Spleen (tissue), 11 donors: ENCODE measurements around the gene ZNF618. TPM values are rescaled to one million over a fixed set of nuclear protein-coding genes. Genes with fewer than 3 reads are reported as not detected.

ENCODE experiments used
- DNase-seq: peaks from one replicate; pipeline ENCODE4 v3.0.0-alpha.2; 2020
- H3K27ac ChIP-seq, 8 donors: fragments of 200-600 bp; sonication (generic) in 7 of 8; 1 replicate in 4 of 8; 2 replicates in 4 of 8; pipeline versions ENCODE4 v1.5.0 to v1.8.0; 2016 to 2021; ENCODE audit warnings: inconsistent platforms in 4 of 8, mild to moderate bottlenecking in 4 of 8, moderate library complexity in 1 of 8
- H3K27me3 ChIP-seq, 7 donors: fragments of 200-600 bp; sonication (generic) in 6 of 7; replicated peaks in 1 of 7; 1 replicate in 4 of 7; 2 replicates in 3 of 7; pipeline versions ENCODE4 v1.5.0 to v1.8.0; 2016 to 2021; ENCODE audit warnings: inconsistent platforms in 3 of 7, mild to moderate bottlenecking in 1 of 7
- H3K36me3 ChIP-seq, 6 donors: fragments of 200-600 bp; sonication (generic) in 5 of 6; 1 replicate in 4 of 6; 2 replicates in 2 of 6; pipeline versions ENCODE4 v1.5.0 to v1.8.0; 2016 to 2021; ENCODE audit warnings: inconsistent platforms in 2 of 6
- H3K4me1 ChIP-seq, 6 donors: fragments of 200-600 bp; sonication (generic) in 5 of 6; 1 replicate in 3 of 6; 2 replicates in 3 of 6; pipeline versions ENCODE4 v1.5.0 to v1.8.0; 2016 to 2021; ENCODE audit warnings: inconsistent platforms in 3 of 6
- H3K4me3 ChIP-seq, 8 donors: fragments of 200-600 bp; sonication (generic) in 7 of 8; 1 replicate in 4 of 8; 2 replicates in 4 of 8; pipeline versions ENCODE4 v1.5.0 to v1.8.0; 2016 to 2021; ENCODE audit warnings: inconsistent platforms in 4 of 8, mild to moderate bottlenecking in 4 of 8, moderate library complexity in 2 of 8
- H3K9me3 ChIP-seq, 8 donors: fragments of 200-600 bp; sonication (generic) in 7 of 8; 1 replicate in 4 of 8; 2 replicates in 4 of 8; pipeline versions ENCODE4 v1.5.0 to v1.8.0; 2016 to 2021; ENCODE audit warnings: inconsistent platforms in 4 of 8
- POLR2A ChIP-seq, 3 donors: fragments of 450-650 bp; IDR thresholded peaks; one replicate each; pipeline ENCODE4 v1.5.1; 2017; ENCODE audit warnings: antibody characterized with exemption in 3 of 3, mild to moderate bottlenecking in 1 of 3
- POLR2AphosphoS5 ChIP-seq, 3 donors: sonication (generic); formaldehyde crosslinking; IDR thresholded peaks; one replicate each; pipeline ENCODE4 v1.5.1; 2017; ENCODE audit warnings: antibody characterized with exemption in 3 of 3
- WGBS, 5 donors: extraction: QIAGEN DNeasy Blood & Tissue Kit in 3 of 5; methylation state at CpG; one replicate each; pipeline versions ENCODE4 v1.1.5 to v1.1.7; 2013 to 2018; 5-methylcytosine and 5-hydroxymethylcytosine counted together
- intact Hi-C: fragments of 100-400 bp; cut with DNase I; formaldehyde crosslinking; loops from one replicate; pipeline ENCODE4 v1.15.0; 2023; ENCODE audit warnings: low total_unique reads
- polyA plus RNA-seq, 3 donors: library from polyadenylated mRNA; stranded (reverse); fragments of 200-250 nt; gene quantifications; one replicate each; pipeline ENCODE4 v1.2.1, GENCODE V29; 2013
- total RNA-seq, 7 donors: library from RNA; depleted of rRNA in 3 of 7; stranded (reverse); fragments of >200 nt in 3 of 7; fragmentation: NEBNext Ultra II Directional in 4 of 7; extraction: Animal tissue kit (Norgen Biotek cat#: 25700) in 4 of 7; gene quantifications; one replicate each; pipeline versions ENCODE4 v1.1.0 to v1.2.1, GENCODE V29; 2016 to 2021
- TF ChIP-seq, protein P1 (sequence below), 11 experiments: fragments of 200-600 bp in 7 of 11; fragments of 450-650 bp in 4 of 11; sonication (generic) in 4 of 11; IDR thresholded peaks in 8 of 11; conservative IDR thresholded peaks in 3 of 11; 1 replicate in 7 of 11; 2 replicates in 4 of 11; pipeline versions ENCODE4 v1.4.0 to v1.8.0; 2016 to 2021; ENCODE audit warnings: antibody characterized with exemption in 11 of 11, inconsistent platforms in 4 of 11, mild to moderate bottlenecking in 1 of 11
- donor health status: healthy with polysubstance abuse.
- donor health status: DM: no; HTN: no; CAD: no; lungs with moderate emphysema.
- donor health status: DM: no; HTN: no; CAD: no.
- donor health status: Bipolar disorder and iron deficiency.
- donor health status: healthy.
- donor health status: DM: no; HTN: no; CAD: no.
- donor health status: DM: yes; HTN: yes; CAD: no.

The ZNF618 gene
- total and polyA plus RNA-seq, 10 donors: 0.58 to 14.8 (median 8.4) TPM

DNA sequence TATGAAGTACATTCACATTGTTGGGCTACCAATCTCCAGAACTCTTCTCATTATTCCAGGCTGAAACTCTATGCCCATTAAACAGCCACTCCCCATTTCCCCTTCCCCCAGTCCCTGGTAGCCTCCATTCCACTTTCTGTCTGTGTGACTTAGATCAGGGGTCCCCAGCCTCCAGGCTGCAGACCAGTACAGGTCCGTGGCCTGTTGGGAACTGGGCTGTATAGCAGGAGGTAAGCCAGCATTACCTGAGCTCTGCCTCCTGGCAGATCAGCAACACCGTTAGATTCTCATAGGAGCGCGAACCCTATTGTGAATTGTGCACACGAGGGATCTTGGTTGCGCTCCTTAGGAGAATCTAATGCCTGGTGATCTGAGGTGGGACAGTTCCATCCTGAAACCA, 23.1 kb downstream of the ZNF618 start:
- Histone ChIP-seq H3K4me1 (peaks cover 0 to 18% (median 5%) of the 10 kb centered on the region in 6 donors), H3K4me3 (no peak overlapping the region), H3K27me3 (no peaks in the 10 kb centered on the region), H3K27ac (no peak overlapping the region), H3K9me3 (peaks cover 0 to 17% (median 15%) of the 10 kb centered on the region in 8 donors), H3K36me3 (no peaks in the 10 kb centered on the region)
- intact Hi-C loops: no loop called here
- TF ChIP-seq POLR2A (IDR thresholded peaks at IDR 0.05): no peak
- DNase-seq: no peak
- 92 to 96% (median 95%) methylated on average over 6 of the region's 6 CpGs for WGBS, 5 donors

DNA sequence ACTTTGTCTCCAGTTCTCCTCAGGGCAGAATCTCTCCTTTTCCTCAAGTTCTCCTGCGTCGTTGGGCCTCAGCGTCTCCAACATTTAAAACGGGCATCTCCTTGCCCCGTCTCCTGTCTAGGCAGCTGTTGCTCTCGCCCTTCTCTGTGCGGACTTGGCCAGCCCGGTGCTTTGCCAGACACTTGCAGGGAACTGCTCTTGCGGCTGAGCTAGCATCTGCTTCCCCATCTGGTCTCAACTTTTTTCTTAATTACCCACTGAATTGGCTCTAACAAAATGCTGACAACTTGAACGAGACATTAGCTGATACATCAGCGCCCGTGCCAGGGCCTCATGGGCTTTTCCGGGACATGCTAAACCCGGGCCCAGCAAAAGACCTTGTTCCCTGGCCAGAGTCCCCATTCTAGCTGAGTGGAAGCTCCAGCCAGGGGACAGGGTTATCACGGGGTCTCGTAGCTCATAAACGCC, 25.1 kb downstream of the ZNF618 start:
- DNase-seq: no peak
- Histone ChIP-seq H3K4me1 (peaks cover 0 to 17% (median 3%) of the 10 kb centered on the region in 6 donors), H3K4me3 (no peak overlapping the region), H3K27ac (no peak overlapping the region), H3K36me3 (no peaks in the 10 kb centered on the region), H3K27me3 (no peaks in the 10 kb centered on the region), H3K9me3 (peaks cover 0 to 21% (median 16%) of the 10 kb centered on the region in 8 donors)
- intact Hi-C loops: no loop called here
- WGBS, 5 donors: 87 to 91% (median 89%) methylated on average over 17 of the region's 17 CpGs
- TF ChIP-seq POLR2A (IDR thresholded peaks at IDR 0.05) (no peak), POLR2AphosphoS5 (IDR thresholded peaks at IDR 0.05) (no peak)
- TF ChIP-seq, protein P1, sequence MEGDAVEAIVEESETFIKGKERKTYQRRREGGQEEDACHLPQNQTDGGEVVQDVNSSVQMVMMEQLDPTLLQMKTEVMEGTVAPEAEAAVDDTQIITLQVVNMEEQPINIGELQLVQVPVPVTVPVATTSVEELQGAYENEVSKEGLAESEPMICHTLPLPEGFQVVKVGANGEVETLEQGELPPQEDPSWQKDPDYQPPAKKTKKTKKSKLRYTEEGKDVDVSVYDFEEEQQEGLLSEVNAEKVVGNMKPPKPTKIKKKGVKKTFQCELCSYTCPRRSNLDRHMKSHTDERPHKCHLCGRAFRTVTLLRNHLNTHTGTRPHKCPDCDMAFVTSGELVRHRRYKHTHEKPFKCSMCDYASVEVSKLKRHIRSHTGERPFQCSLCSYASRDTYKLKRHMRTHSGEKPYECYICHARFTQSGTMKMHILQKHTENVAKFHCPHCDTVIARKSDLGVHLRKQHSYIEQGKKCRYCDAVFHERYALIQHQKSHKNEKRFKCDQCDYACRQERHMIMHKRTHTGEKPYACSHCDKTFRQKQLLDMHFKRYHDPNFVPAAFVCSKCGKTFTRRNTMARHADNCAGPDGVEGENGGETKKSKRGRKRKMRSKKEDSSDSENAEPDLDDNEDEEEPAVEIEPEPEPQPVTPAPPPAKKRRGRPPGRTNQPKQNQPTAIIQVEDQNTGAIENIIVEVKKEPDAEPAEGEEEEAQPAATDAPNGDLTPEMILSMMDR (IDR thresholded peaks at IDR 0.05 in 8 of 11, conservative IDR thresholded peaks at IDR 0.05 in 3 of 11): no peak

GRCh38 chr9:113903514-113904077, 27.5 kb downstream of the ZNF618 start:
- TF ChIP-seq, protein P1 (IDR thresholded peaks at IDR 0.05 in 8 of 11, conservative IDR thresholded peaks at IDR 0.05 in 3 of 11): no peak
- TF ChIP-seq POLR2AphosphoS5 (IDR thresholded peaks at IDR 0.05) (no peak), POLR2A (IDR thresholded peaks at IDR 0.05) (no peak)
- WGBS, 5 donors: 82 to 92% (median 85%) methylated on average over 4 of the region's 4 CpGs
- Histone ChIP-seq H3K9me3 (peaks cover 0 to 21% (median 16%) of the 10 kb centered on the region in 8 donors), H3K4me1 (peaks cover 0 to 8% (median 0%) of the 10 kb centered on the region in 6 donors), H3K36me3 (no peaks in the 10 kb centered on the region), H3K4me3 (no peak overlapping the region), H3K27me3 (no peaks in the 10 kb centered on the region), H3K27ac (no peak overlapping the region)
- no peak for DNase-seq
- intact Hi-C loops: no loop called here

DNA sequence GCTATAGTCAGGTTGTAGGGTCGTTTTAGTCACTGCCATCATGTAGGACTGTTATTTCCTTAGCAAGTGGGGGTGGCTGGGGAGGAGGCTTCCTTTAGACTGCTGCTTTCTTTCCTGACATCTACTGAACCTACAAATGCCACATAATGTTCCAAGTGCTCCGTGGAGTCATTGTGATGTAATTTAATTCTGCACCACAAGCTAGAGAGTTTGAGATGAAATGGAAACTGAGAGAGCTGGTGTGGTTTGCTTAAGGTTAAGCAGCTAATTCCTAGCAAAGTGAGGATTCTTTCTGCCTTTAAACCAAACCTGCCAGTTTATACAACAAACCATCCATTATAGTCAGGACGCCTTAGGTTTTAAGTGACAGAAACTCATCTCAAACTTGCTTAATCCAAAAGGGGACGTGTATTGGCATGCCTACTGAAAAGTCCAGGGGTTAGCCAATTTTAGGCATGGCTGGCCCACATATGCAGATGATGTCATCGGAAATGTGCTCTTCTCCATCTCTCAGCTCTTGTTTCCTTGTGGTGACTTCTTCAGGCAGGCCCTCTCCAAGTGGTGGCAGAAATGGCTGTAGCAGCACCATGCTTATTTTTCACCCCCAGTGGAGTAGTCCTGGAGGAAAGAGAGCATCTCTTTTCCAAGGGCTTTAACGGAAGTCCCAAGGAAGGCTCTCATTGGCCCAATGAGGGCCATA, 30.5 kb downstream of the ZNF618 start:
- Histone ChIP-seq H3K36me3 (no peaks in the 10 kb centered on the region), H3K27ac (no peak overlapping the region), H3K27me3 (no peaks in the 10 kb centered on the region), H3K4me1 (peaks cover 0 to 8% (median 0%) of the 10 kb centered on the region in 6 donors), H3K9me3 (peaks cover 0 to 21% (median 16%) of the 10 kb centered on the region in 8 donors), H3K4me3 (no peak overlapping the region)
- intact Hi-C loops: no loop called here
- 59 to 83% (median 70%) methylated on average over 6 of the region's 6 CpGs for WGBS, 5 donors
- TF ChIP-seq, protein P1 (IDR thresholded peaks at IDR 0.05 in 8 of 11, conservative IDR thresholded peaks at IDR 0.05 in 3 of 11): no peak
- no peak for TF ChIP-seq POLR2AphosphoS5 (IDR thresholded peaks at IDR 0.05)
- no peak for TF ChIP-seq POLR2A (IDR thresholded peaks at IDR 0.05)
- no peak for DNase-seq
